ENCODE measurements around the gene APBA2. TPM values are rescaled to one million over a fixed set of nuclear protein-coding genes. Genes with fewer than 3 reads are reported as not detected.

APBA2 gene
- total RNA-seq, 1 donor from 2014 or later = 19.6 TPM

DNA sequence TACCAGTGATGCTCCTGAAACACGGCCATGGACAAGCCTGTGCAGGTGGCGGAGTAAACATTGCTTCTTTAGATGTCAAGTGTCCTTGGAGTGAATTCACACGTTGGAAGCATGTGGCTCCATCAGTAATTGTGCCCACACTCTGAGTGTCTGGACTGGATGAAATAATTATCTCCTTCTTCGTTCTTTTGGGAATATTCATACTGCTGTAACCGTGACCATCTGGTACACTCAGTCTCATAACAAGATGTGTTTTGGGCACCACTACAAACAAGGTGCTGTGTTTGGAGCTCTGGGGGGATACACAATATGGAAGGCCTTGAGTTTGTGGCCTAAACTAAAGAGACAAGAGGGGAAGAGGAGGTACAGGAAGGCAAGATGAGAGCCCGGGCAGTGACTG, 165.6 kb downstream of the APBA2 start:
- H3K4me3 ChIP-seq = no peak overlapping the region
- H3K9me3 ChIP-seq = no peaks in the 10 kb centered on the region
- no peak for DNase-seq (ENCODE audit: extremely low spot score in 2 of 2)
- H3K27me3 ChIP-seq = no peaks in the 10 kb centered on the region
- intact Hi-C loops (cut with DNase I) = no loop called here
- H3K27ac ChIP-seq = no peak overlapping the region
- H3K36me3 ChIP-seq = no peaks in the 10 kb centered on the region
- H3K4me1 ChIP-seq = no peaks in the 10 kb centered on the region
- TF ChIP-seq POLR2AphosphoS5 (IDR thresholded peaks at IDR 0.05; ENCODE audit: insufficient read depth in 1 of 2, low read depth in 1 of 2) (no peak), POLR2A (IDR thresholded peaks at IDR 0.05) (no peak)
- TF ChIP-seq, protein P1, sequence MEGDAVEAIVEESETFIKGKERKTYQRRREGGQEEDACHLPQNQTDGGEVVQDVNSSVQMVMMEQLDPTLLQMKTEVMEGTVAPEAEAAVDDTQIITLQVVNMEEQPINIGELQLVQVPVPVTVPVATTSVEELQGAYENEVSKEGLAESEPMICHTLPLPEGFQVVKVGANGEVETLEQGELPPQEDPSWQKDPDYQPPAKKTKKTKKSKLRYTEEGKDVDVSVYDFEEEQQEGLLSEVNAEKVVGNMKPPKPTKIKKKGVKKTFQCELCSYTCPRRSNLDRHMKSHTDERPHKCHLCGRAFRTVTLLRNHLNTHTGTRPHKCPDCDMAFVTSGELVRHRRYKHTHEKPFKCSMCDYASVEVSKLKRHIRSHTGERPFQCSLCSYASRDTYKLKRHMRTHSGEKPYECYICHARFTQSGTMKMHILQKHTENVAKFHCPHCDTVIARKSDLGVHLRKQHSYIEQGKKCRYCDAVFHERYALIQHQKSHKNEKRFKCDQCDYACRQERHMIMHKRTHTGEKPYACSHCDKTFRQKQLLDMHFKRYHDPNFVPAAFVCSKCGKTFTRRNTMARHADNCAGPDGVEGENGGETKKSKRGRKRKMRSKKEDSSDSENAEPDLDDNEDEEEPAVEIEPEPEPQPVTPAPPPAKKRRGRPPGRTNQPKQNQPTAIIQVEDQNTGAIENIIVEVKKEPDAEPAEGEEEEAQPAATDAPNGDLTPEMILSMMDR (IDR thresholded peaks at IDR 0.05) = no peak

- Histone ChIP-seq H3K27ac (no peak overlapping the region), H3K4me1 (no peaks in the 10 kb centered on the region)
- intact Hi-C loops (cut with DNase I) = no loop called here
Observed at GRCh38 chr15:29053006-29053405, 167.2 kb downstream of the APBA2 start.

GRCh38 chr15:29053661-29054131, 167.9 kb downstream of the APBA2 start:
- H3K27me3 ChIP-seq = no peaks in the 10 kb centered on the region
- H3K27ac ChIP-seq = no peak overlapping the region
- H3K36me3 ChIP-seq = no peaks in the 10 kb centered on the region
- intact Hi-C loops (cut with DNase I) = no loop called here
- no peaks in the 10 kb centered on the region for H3K4me1 ChIP-seq
- TF ChIP-seq, protein P1 (IDR thresholded peaks at IDR 0.05) = no peak
- TF ChIP-seq POLR2A (IDR thresholded peaks at IDR 0.05) (no peak), POLR2AphosphoS5 (IDR thresholded peaks at IDR 0.05; ENCODE audit: insufficient read depth in 1 of 2, low read depth in 1 of 2) (no peak)
- H3K9me3 ChIP-seq = no peaks in the 10 kb centered on the region
- H3K4me3 ChIP-seq = no peak overlapping the region
- no peak for DNase-seq (ENCODE audit: extremely low spot score in 2 of 2)

More at GRCh38 chr15:29053006-29053405, 167.2 kb downstream of the APBA2 start:
- TF ChIP-seq, protein P1 (IDR thresholded peaks at IDR 0.05) = no peak
- TF ChIP-seq POLR2A (IDR thresholded peaks at IDR 0.05) = no peak
- TF ChIP-seq POLR2AphosphoS5 (IDR thresholded peaks at IDR 0.05; ENCODE audit: insufficient read depth in 1 of 2, low read depth in 1 of 2) = no peak
- no peaks in the 10 kb centered on the region for H3K27me3 ChIP-seq
- H3K9me3 ChIP-seq = no peaks in the 10 kb centered on the region
- no peak overlapping the region for H3K4me3 ChIP-seq
- DNase-seq (ENCODE audit: extremely low spot score in 2 of 2) = no peak
- no peaks in the 10 kb centered on the region for H3K36me3 ChIP-seq

GRCh38 chr15:29054171-29055045, 168.6 kb downstream of the APBA2 start:
- no peak for DNase-seq (ENCODE audit: extremely low spot score in 2 of 2)
- intact Hi-C loops (cut with DNase I) = no loop called here
- H3K9me3 ChIP-seq = no peaks in the 10 kb centered on the region
- TF ChIP-seq POLR2AphosphoS5 (IDR thresholded peaks at IDR 0.05; ENCODE audit: insufficient read depth in 1 of 2, low read depth in 1 of 2) (no peak), POLR2A (IDR thresholded peaks at IDR 0.05) (no peak)
- TF ChIP-seq, protein P1 (IDR thresholded peaks at IDR 0.05) = no peak
- H3K36me3 ChIP-seq = no peaks in the 10 kb centered on the region
- no peaks in the 10 kb centered on the region for H3K4me1 ChIP-seq
- no peaks in the 10 kb centered on the region for H3K27me3 ChIP-seq
- no peak overlapping the region for H3K4me3 ChIP-seq
- no peak overlapping the region for H3K27ac ChIP-seq

DNA sequence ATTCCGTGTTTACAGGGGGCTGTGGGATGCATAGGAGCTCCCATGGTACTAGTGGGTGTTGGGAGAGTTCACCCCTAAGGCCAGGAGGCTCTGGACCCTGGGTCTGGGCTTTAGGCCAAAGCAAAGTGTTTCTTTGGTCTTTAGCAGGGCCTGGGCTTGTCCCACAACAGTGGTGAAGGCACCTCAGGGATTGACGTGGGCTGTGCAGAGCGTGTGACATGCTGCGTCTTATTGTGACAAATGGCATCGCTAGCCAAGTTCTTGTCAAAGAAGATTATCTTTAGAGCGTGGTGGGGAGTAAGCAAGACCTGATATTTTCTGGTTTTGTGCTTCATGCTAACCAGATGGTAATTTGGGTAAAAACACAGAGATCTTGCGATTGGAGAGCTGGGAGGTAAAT, 170.1 kb downstream of the APBA2 start:
- H3K27me3 ChIP-seq = no peaks in the 10 kb centered on the region
- H3K4me1 ChIP-seq = no peaks in the 10 kb centered on the region
- no peaks in the 10 kb centered on the region for H3K9me3 ChIP-seq
- H3K27ac ChIP-seq = no peak overlapping the region
- intact Hi-C loops (cut with DNase I) = no loop called here
- no peaks in the 10 kb centered on the region for H3K36me3 ChIP-seq
- DNase-seq (ENCODE audit: extremely low spot score in 2 of 2) = no peak
- no peak overlapping the region for H3K4me3 ChIP-seq
- TF ChIP-seq POLR2A (IDR thresholded peaks at IDR 0.05) (no peak), POLR2AphosphoS5 (IDR thresholded peaks at IDR 0.05; ENCODE audit: insufficient read depth in 1 of 2, low read depth in 1 of 2) (no peak)
- TF ChIP-seq, protein P1 (IDR thresholded peaks at IDR 0.05) = no peak
